B cell (primary cell): ENCODE measurements around the gene VNN1. TPM values are rescaled to one million over a fixed set of nuclear protein-coding genes. Genes with fewer than 3 reads are reported as not detected.

Experiments used
- ATAC-seq: fragments of 200-7000 bp; cut with Tn5 transposase; one replicate; pipeline ENCODE4 v1.10.0; 2021; ENCODE audit warnings: low read depth, mild to moderate bottlenecking, moderate number of reproducible peaks, moderate library complexity
- CTCF ChIA-PET: fragments of 350-600 bp; sonication (Branson Sonifier 250); formaldehyde crosslinking; loops from one replicate; lab custom pipeline; 2021; ENCODE audit warnings: antibody characterized with exemption, inconsistent platforms; lab: Charles Lee
- POLR2A ChIA-PET: fragments of 350-600 bp; sonication (Branson Sonifier 250); formaldehyde crosslinking; loops from one replicate; lab custom pipeline; 2021; ENCODE audit warnings: antibody characterized with exemption; lab: Charles Lee
- DNase-seq: peaks from one replicate; pipeline ENCODE4 v3.0.0; 2013
- H2AFZ ChIP-seq: 2 replicates; pipeline ENCODE4 v1.6.1; 2012; ENCODE audit warnings: mild to moderate bottlenecking, low read depth, low read length; ENCODE audit not compliant: insufficient read depth, poor library complexity, severe bottlenecking
- H3K27ac ChIP-seq, 2 donors: 1 replicate in 1 of 2; 2 replicates in 1 of 2; pipeline ENCODE4 v1.5.1; 2012 to 2013; ENCODE audit warnings: low read length in 2 of 2, mild to moderate bottlenecking in 2 of 2, moderate library complexity in 1 of 2
- H3K27me3 ChIP-seq, 4 experiments: fragments of 200-600 bp in 1 of 4; sonication (generic) in 1 of 4; replicated peaks in 1 of 4; 1 replicate in 2 of 4; 2 replicates in 2 of 4; pipeline versions ENCODE4 v1.6.1 to v1.7.0; 2013 to 2016; ENCODE audit warnings: low read length in 3 of 4, mild to moderate bottlenecking in 2 of 4, mixed read lengths in 1 of 4, moderate library complexity in 1 of 4; ENCODE audit not compliant: insufficient read depth in 4 of 4, control insufficient read depth in 3 of 4; ENCODE audit errors: control extremely low read depth in 1 of 4
- H3K36me3 ChIP-seq, 2 experiments: replicated peaks in 1 of 2; 1 replicate in 1 of 2; 2 replicates in 1 of 2; pipeline versions ENCODE4 v1.6.1 to v1.7.1; 2013; ENCODE audit warnings: low read length in 1 of 2; ENCODE audit not compliant: insufficient read depth in 2 of 2, control insufficient read depth in 1 of 2; ENCODE audit errors: control extremely low read depth in 1 of 2, extremely low read depth in 1 of 2
- H3K4me1 ChIP-seq, 2 donors: fragments of 200-600 bp in 1 of 2; sonication (generic) in 1 of 2; 1 replicate in 1 of 2; 2 replicates in 1 of 2; pipeline versions ENCODE4 v1.5.1 to v1.6.1; 2013 to 2017; ENCODE audit warnings: low read length in 2 of 2; ENCODE audit not compliant: control insufficient read depth in 2 of 2, insufficient read depth in 2 of 2
- H3K4me2 ChIP-seq: replicated peaks from 2 replicates; pipeline ENCODE3; 2012; ENCODE audit warnings: mild to moderate bottlenecking, low read depth, low read length; ENCODE audit not compliant: poor library complexity, severe bottlenecking
- H3K4me3 ChIP-seq, 5 experiments: fragments of 200-600 bp in 1 of 5; sonication (generic) in 1 of 5; 1 replicate in 3 of 5; 2 replicates in 2 of 5; pipeline versions ENCODE4 v1.5.1 to v1.7.0; 2011 to 2016; ENCODE audit warnings: low read length in 4 of 5, mild to moderate bottlenecking in 4 of 5, low read depth in 2 of 5, control low read depth in 1 of 5, moderate library complexity in 1 of 5; ENCODE audit not compliant: insufficient read depth in 1 of 5; ENCODE audit errors: control extremely low read depth in 1 of 5, extremely low read depth in 1 of 5
- H3K79me2 ChIP-seq: fragments of 200-600 bp; sonication (generic); one replicate; pipeline ENCODE4 v1.6.0; 2016; ENCODE audit warnings: low read length; ENCODE audit not compliant: control insufficient read depth, insufficient read depth
- H3K9ac ChIP-seq: fragments of 200-600 bp; sonication (generic); 2 replicates; pipeline ENCODE4 v1.6.1; 2017; ENCODE audit warnings: mild to moderate bottlenecking, low read length, moderate library complexity
- H3K9me3 ChIP-seq, 3 donors: one replicate each; pipeline versions ENCODE4 v1.6.1 to v1.7.1; 2013; ENCODE audit warnings: low read length in 2 of 3; ENCODE audit not compliant: control insufficient read depth in 2 of 3, insufficient read depth in 1 of 3; ENCODE audit errors: control extremely low read depth in 1 of 3
- H4K20me1 ChIP-seq: 2 replicates; pipeline ENCODE4 v1.6.0; 2012; ENCODE audit warnings: mild to moderate bottlenecking, low read length; ENCODE audit not compliant: insufficient read depth, control insufficient read depth, poor library complexity, severe bottlenecking
- H3K27ac Mint-ChIP-seq: one replicate; pipeline ENCODE4 v1.8.0; 2021; ENCODE audit warnings: mixed read lengths
- H3K27me3 Mint-ChIP-seq: one replicate; pipeline ENCODE4 v1.8.0; 2021; ENCODE audit warnings: mixed read lengths
- H3K4me1 Mint-ChIP-seq: one replicate; pipeline ENCODE4 v1.8.0; 2021; ENCODE audit warnings: mixed read lengths
- H3K4me3 Mint-ChIP-seq: one replicate; pipeline ENCODE4 v1.8.0; 2021; ENCODE audit warnings: mixed read lengths
- H3K9me3 Mint-ChIP-seq: one replicate; pipeline ENCODE4 v1.8.0; 2022; ENCODE audit warnings: mixed read lengths; ENCODE audit not compliant: insufficient read depth
- EZH2 ChIP-seq: IDR thresholded peaks from 2 replicates; pipeline ENCODE4 v1.6.1; 2012; ENCODE audit warnings: borderline replicate concordance, low read depth, mild to moderate bottlenecking, moderate library complexity, low read length; ENCODE audit not compliant: insufficient read depth, poor library complexity, severe bottlenecking
- WGBS: methylation state at CpG from one replicate; pipeline ENCODE4 v1.1.5; 2013; ENCODE audit warnings: missing lambda C conversion rate; ENCODE audit not compliant: insufficient coverage; 5-methylcytosine and 5-hydroxymethylcytosine counted together
- intact Hi-C: fragments of 100-400 bp; cut with micrococcal nuclease; formaldehyde crosslinking; loops from one replicate; pipeline ENCODE4 v1.10.0; 2022
- polyA plus RNA-seq: library from polyadenylated mRNA; depleted of rRNA; stranded (reverse); fragments of >200 nt; gene quantifications from 2 replicates; pipeline ENCODE4 v1.2.3, GENCODE V29; 2012
- total RNA-seq, 2 donors: library from RNA; stranded (reverse); fragments of 120-200 nt in 1 of 2; gene quantifications; 1 replicate in 1 of 2; 2 replicates in 1 of 2; pipeline versions ENCODE4 v1.2.3 to v1.2.4, GENCODE V29; 2013 to 2022
- TF ChIP-seq, protein P1 (sequence below): fragments of 200-600 bp; IDR thresholded peaks from one replicate; pipeline ENCODE4 v1.8.0; 2022; ENCODE audit warnings: antibody characterized with exemption, mild to moderate bottlenecking

VNN1 gene
- total and polyA plus RNA-seq, 2 donors (not counting 1 experiment from before 2014, with no cell fraction given), result 0.04 TPM; not detected in 1

GRCh38 chr6:132760256-132760655, 46.4 kb upstream of the VNN1 start:
- TF ChIP-seq, protein P1, sequence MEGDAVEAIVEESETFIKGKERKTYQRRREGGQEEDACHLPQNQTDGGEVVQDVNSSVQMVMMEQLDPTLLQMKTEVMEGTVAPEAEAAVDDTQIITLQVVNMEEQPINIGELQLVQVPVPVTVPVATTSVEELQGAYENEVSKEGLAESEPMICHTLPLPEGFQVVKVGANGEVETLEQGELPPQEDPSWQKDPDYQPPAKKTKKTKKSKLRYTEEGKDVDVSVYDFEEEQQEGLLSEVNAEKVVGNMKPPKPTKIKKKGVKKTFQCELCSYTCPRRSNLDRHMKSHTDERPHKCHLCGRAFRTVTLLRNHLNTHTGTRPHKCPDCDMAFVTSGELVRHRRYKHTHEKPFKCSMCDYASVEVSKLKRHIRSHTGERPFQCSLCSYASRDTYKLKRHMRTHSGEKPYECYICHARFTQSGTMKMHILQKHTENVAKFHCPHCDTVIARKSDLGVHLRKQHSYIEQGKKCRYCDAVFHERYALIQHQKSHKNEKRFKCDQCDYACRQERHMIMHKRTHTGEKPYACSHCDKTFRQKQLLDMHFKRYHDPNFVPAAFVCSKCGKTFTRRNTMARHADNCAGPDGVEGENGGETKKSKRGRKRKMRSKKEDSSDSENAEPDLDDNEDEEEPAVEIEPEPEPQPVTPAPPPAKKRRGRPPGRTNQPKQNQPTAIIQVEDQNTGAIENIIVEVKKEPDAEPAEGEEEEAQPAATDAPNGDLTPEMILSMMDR, result no peak
- no peak for TF ChIP-seq EZH2
- intact Hi-C loops, result loop anchor here (10.0 kb wide), 1 partner anchor 465 kb away; no protein-coding TSS in a partner anchor
- peaks cover 0 to 4% (median 0%) of the 10 kb centered on the region in 3 donors for H3K9me3 ChIP-seq
- H2AFZ ChIP-seq, result no peak overlapping the region
- peaks cover 44% of the 10 kb centered on the region for H3K79me2 ChIP-seq
- WGBS, result 90% methylated on average over 2 of the region's 3 CpGs
- no peak for ATAC-seq
- peak overlapping the region; percentile 8 for H3K27ac Mint-ChIP-seq
- H3K9me3 Mint-ChIP-seq, result no peaks in the 10 kb centered on the region
- no peaks in the 10 kb centered on the region for H3K27me3 Mint-ChIP-seq
- H3K36me3 ChIP-seq, result peaks cover 0 to 2% of the 10 kb centered on the region in 2 experiments
- no peaks in the 10 kb centered on the region for H4K20me1 ChIP-seq
- peaks cover 37 to 58% of the 10 kb centered on the region in 2 donors for H3K4me1 ChIP-seq
- H3K4me3 ChIP-seq, result no peak overlapping the region
- no peak for DNase-seq
- POLR2A ChIA-PET, result interaction anchor here (0.6 kb wide), 1 partner anchor 10 kb away, joined by 3 read pairs; no protein-coding TSS in a partner anchor
- H3K4me1 Mint-ChIP-seq, result peaks cover 50% of the 10 kb centered on the region
- no peak overlapping the region for H3K9ac ChIP-seq
- CTCF ChIA-PET, result interaction anchor here (1.1 to 4.6 kb wide), 3 partner anchors 11 to 230 kb away, joined by 3 to 37 read pairs (median 4); no protein-coding TSS in a partner anchor
- no peak overlapping the region for H3K4me2 ChIP-seq
- no peak overlapping the region for H3K4me3 Mint-ChIP-seq
- no peak overlapping the region for H3K27ac ChIP-seq
- no peaks in the 10 kb centered on the region for H3K27me3 ChIP-seq

DNA sequence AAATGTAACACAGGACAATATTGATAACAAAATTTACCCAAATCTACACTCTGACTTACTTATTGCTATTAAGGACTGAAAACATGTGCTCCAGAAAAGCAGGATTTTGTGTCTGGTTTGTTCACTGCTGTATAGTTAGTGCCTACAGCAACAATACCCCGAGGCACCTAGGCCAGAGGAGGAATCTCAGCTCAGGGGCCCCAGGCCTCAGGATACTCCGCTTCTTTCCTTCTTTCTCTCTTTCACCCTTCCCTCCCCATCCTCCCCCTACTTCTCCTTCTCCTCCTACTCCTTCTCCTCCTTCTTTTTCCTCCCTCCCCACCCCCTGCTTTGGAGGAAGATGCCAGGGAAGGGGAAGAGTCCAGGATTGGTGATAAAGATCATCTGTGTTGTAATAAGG, 44.8 kb upstream of the VNN1 start:
- Mint-ChIP-seq H3K4me3 (peak overlapping the region; percentile 26), H3K27me3 (no peaks in the 10 kb centered on the region), H3K27ac (peak overlapping the region; percentile 80), H3K4me1 (peaks cover 43% of the 10 kb centered on the region), H3K9me3 (no peaks in the 10 kb centered on the region)
- intact Hi-C loops, result no loop called here
- Histone ChIP-seq H3K27ac (peak overlapping the region in 1 of 2 donors; percentile 57), H3K9ac (no peak overlapping the region), H2AFZ (no peak overlapping the region), H4K20me1 (no peaks in the 10 kb centered on the region), H3K79me2 (peaks cover 36% of the 10 kb centered on the region), H3K4me1 (peaks cover 35 to 54% of the 10 kb centered on the region in 2 donors), H3K27me3 (no peaks in the 10 kb centered on the region), H3K9me3 (peaks cover 0 to 4% (median 0%) of the 10 kb centered on the region in 3 donors), H3K4me3 (no peak overlapping the region), H3K36me3 (peaks cover 0 to 11% of the 10 kb centered on the region in 2 experiments), H3K4me2 (peak overlapping the region; percentile 53)
- POLR2A ChIA-PET, result interaction anchor here (0.7 to 2.2 kb wide), 2 partner anchors 56 to 403 kb away, joined by 9 to 12 read pairs; partner anchors contain the start of gene RPS12
- ATAC-seq (no peak), DNase-seq (no peak)
- no CpG with 5 or more reads among the region's 2 CpGs for WGBS
- no peak for TF ChIP-seq EZH2
- CTCF ChIA-PET, result interaction anchor here (2.3 kb wide), 1 partner anchor 9 kb away, joined by 16 read pairs; no protein-coding TSS in a partner anchor
